T-helper 2 cell treated with Interferon-gamma antibody and Interleukin-4, amounts not matched to agents 5 μg/mL and 100 μg/mL, for 36 hours (primary cell): ENCODE measurements around the gene ERCC6.

Experiments used
- DNase-seq: peaks from one replicate; pipeline ENCODE4 v3.0.0; 2021; ENCODE audit warnings: low spot score
- H3K27ac Mint-ChIP-seq: one replicate; pipeline ENCODE4 v1.8.0; 2021; ENCODE audit warnings: mild to moderate bottlenecking, mixed read lengths
- H3K27me3 Mint-ChIP-seq: one replicate; pipeline ENCODE4 v1.8.0; 2021; ENCODE audit warnings: low read depth, mixed read lengths
- H3K36me3 Mint-ChIP-seq: one replicate; pipeline ENCODE4 v1.8.0; 2021; ENCODE audit warnings: low read depth, mixed read lengths
- H3K4me1 Mint-ChIP-seq: one replicate; pipeline ENCODE4 v1.8.0; 2021; ENCODE audit warnings: low read depth, mixed read lengths
- H3K4me3 Mint-ChIP-seq: one replicate; pipeline ENCODE4 v1.8.0; 2022; ENCODE audit warnings: mild to moderate bottlenecking, moderate library complexity, mixed read lengths
- H3K9me3 Mint-ChIP-seq: one replicate; pipeline ENCODE4 v1.8.0; 2021; ENCODE audit warnings: mixed read lengths

ERCC6 gene

DNA sequence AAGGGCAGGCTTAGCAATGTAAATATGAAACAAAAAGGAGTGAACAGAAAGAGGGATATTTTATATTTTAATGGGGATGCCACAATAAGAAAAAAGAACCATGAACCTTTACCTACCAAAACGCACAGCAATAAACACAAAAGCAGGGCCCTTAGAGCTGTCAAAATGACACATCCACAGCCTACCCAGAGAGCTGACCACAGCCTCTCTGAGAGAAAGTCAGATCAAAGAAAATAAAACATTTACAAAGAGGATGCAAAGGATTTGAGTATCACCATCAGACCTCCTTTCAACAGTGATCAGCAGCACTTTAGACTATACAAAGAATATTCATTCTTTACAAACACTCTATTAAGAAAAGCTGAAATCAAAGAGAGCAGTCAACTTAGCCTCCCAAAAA is 52.9 kb downstream of the ERCC6 start:
- Mint-ChIP-seq H3K27me3 (no peaks in the 10 kb centered on the region), H3K27ac (no peak overlapping the region), H3K4me1 (peaks cover 7% of the 10 kb centered on the region), H3K4me3 (no peak overlapping the region), H3K36me3 (peaks cover 12% of the 10 kb centered on the region), H3K9me3 (no peaks in the 10 kb centered on the region)
- DNase-seq: no peak

DNA sequence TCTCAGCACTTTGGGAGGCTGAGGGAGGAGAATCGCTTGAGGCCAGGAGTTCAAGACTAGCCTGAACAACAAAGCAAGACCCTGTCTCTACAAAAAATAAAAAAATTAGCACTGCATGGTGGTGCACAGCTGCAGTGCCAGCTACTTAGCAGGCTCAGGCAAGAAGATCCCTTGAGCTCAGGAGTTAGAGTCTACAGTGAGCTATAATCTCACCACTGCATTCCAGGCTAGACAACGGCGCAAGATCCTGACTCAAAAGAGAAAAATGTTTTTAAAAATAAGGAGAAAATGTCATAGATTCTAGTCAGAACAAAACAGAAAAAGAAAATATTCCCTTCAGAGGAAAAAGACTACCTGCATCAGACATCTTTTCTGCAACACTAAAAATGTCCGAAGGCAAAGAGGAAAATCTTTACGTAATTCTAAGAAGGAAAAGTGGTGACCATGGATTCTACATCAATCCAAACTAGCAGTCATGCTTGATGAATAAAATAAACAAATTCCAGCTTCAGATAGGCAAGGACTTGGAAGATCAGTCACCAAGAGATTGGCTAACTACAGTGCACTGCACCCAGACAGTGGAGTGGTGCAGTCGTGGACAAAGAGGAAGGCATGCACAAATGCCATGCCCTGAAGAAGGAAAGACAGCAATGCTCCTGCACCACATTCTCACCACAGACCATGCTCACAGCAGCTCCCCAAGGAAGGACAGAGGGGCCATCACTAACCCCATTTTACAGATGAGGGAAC is 54.3 kb downstream of the ERCC6 start:
- peaks cover 15% of the 10 kb centered on the region for H3K36me3 Mint-ChIP-seq

GRCh38 chr10:49478819-49479218 is 60.1 kb downstream of the ERCC6 start:
- DNase-seq: no peak
- H3K9me3 Mint-ChIP-seq: no peaks in the 10 kb centered on the region
- H3K4me1 Mint-ChIP-seq: no peaks in the 10 kb centered on the region
- H3K4me3 Mint-ChIP-seq: no peak overlapping the region
- H3K27me3 Mint-ChIP-seq: no peaks in the 10 kb centered on the region
- H3K36me3 Mint-ChIP-seq: peaks cover 44% of the 10 kb centered on the region
- no peak overlapping the region for H3K27ac Mint-ChIP-seq

More for the DNA sequence above, 54.3 kb downstream of the ERCC6 start:
- Mint-ChIP-seq H3K27ac (no peak overlapping the region), H3K27me3 (no peaks in the 10 kb centered on the region), H3K9me3 (no peaks in the 10 kb centered on the region), H3K4me1 (peaks cover 7% of the 10 kb centered on the region), H3K4me3 (no peak overlapping the region)
- DNase-seq: no peak

DNA sequence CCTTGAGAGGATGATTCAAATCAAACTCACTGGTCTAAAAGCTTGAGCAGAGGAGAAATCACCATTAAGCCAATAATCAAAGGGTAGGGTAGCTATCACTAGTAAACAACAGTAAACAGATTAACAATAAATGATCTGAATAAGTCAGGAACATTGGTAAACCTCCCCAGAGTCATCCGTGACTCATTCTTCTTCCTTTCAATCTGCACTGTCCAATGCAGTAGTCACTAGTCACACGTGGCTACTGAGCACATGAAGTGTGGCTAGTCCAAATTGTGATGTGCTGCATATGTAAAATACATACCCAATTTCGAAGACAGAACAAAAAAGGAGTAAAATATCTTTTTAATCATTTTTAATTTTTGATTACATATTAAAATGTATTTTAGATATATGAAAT is 64.0 kb downstream of the ERCC6 start:
- no peak for DNase-seq
- Mint-ChIP-seq H3K36me3 (peaks cover 55% of the 10 kb centered on the region), H3K9me3 (no peaks in the 10 kb centered on the region), H3K4me3 (no peak overlapping the region), H3K27ac (no peak overlapping the region), H3K4me1 (no peaks in the 10 kb centered on the region), H3K27me3 (no peaks in the 10 kb centered on the region)

DNA sequence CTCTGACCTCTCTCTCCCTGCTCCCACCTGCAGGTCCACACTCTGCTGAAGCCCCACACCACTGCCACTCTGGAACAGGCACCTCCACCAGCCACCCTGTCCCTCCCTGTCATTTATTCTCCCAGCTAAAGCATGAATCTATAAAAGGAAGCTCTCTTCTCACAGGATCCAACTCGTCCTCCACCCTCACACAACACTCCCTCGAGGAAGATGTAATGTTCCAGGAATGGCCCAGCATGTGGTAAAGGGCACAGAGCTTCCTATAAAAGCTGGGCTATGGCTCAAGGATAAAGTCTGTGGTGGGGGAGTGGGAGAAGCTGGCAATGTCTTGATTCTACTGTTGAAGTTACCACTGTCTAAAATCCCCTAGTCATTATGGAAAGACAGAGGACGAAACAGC is 67.4 kb downstream of the ERCC6 start:
- Mint-ChIP-seq H3K36me3 (peaks cover 52% of the 10 kb centered on the region), H3K4me1 (no peaks in the 10 kb centered on the region), H3K27me3 (no peaks in the 10 kb centered on the region), H3K27ac (no peak overlapping the region), H3K9me3 (no peaks in the 10 kb centered on the region), H3K4me3 (no peak overlapping the region)
- no peak for DNase-seq

- no peak overlapping the region for H3K27ac Mint-ChIP-seq
- peaks cover 8% of the 10 kb centered on the region for H3K9me3 Mint-ChIP-seq
- no peaks in the 10 kb centered on the region for H3K4me1 Mint-ChIP-seq
- no peak overlapping the region for H3K4me3 Mint-ChIP-seq
- H3K36me3 Mint-ChIP-seq: peaks cover 50% of the 10 kb centered on the region
- H3K27me3 Mint-ChIP-seq: no peaks in the 10 kb centered on the region
- no peak for DNase-seq
Measured at GRCh38 chr10:49465736-49466135, 73.2 kb downstream of the ERCC6 start.
